SJCRH30 (cell line): ENCODE results near the gene KCNC3. TPM values are rescaled to one million over a fixed set of nuclear protein-coding genes. Genes with fewer than 3 reads are reported as not detected.
"Not testable (repeated sequence)": the region's sequence is repeated elsewhere in the genome, so short reads cannot be mapped to it uniquely, and the experiment has no call there.

ENCODE experiments used
- DNase-seq, 2 experiments: peaks; one replicate each; pipeline ENCODE4 v3.0.0-alpha.2; 2015 to 2020
- H3K27ac ChIP-seq: fragments of 250-450 bp; sonication (Bioruptor Pico); 2 replicates; pipeline ENCODE4 v1.5.1; 2020; ENCODE audit warnings: mild to moderate bottlenecking, moderate library complexity
- H3K27me3 ChIP-seq: fragments of 250-450 bp; sonication (Bioruptor Pico); 2 replicates; pipeline ENCODE4 v1.5.1; 2020; ENCODE audit warnings: mild to moderate bottlenecking, moderate library complexity
- H3K36me3 ChIP-seq: fragments of 250-450 bp; sonication (Bioruptor Pico); 2 replicates; pipeline ENCODE4 v1.5.1; 2020; ENCODE audit warnings: mild to moderate bottlenecking, moderate library complexity
- H3K4me1 ChIP-seq: fragments of 250-450 bp; sonication (Bioruptor Pico); 2 replicates; pipeline ENCODE4 v1.5.1; 2020; ENCODE audit warnings: mild to moderate bottlenecking, moderate library complexity
- H3K4me3 ChIP-seq: fragments of 250-450 bp; sonication (Bioruptor Pico); 2 replicates; pipeline ENCODE4 v1.5.1; 2020; ENCODE audit warnings: mild to moderate bottlenecking, moderate library complexity
- H3K9me3 ChIP-seq: fragments of 250-450 bp; sonication (Bioruptor Pico); replicated peaks from 2 replicates; pipeline ENCODE4 v1.5.1; 2020; ENCODE audit warnings: mild to moderate bottlenecking, moderate library complexity
- total RNA-seq: library from RNA; depleted of rRNA; stranded (reverse); fragments of >200 nt; shearing (Covaris generic); gene quantifications from 2 replicates; pipeline ENCODE4 v1.2.3, GENCODE V29; 2014

KCNC3 gene
- total RNA-seq, 1 experiment from 2014 or later = 1.2 TPM

DNA sequence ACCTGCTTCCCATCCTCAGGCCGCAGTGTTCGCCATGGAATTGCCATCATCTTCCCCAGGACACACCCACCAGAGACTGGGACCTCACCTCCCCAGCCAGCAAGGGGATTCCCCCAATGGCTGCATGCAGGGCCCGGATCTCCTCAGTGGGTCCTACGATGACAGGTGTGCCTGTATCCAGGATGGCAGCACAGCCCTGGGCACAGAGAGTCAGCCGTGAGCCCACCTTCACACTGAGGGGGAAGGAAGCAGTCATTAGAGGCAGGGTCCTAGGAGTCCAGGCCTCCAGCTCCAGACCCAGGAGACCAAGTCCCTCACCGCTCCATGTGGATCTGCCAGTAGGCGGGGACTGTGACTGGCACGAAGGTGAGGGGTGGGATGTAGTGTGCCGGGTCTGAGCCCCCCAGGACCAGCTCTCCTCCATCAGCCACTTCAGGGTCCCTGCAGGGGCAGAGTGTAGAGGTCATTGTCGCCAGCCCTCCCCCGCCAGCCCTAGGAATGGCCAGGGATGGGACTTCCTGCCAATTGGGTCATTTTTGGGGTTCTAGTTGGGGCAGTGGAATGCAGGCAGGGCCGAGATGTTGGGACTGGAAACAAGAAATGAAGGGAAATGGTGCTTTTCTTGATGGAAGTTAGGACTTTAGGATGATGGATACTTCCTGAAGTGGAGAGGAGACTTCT, 5.7 kb upstream of the KCNC3 start:
- H3K9me3 ChIP-seq = no peaks in the 10 kb centered on the region
- no peaks in the 10 kb centered on the region for H3K36me3 ChIP-seq
- no peaks in the 10 kb centered on the region for H3K4me1 ChIP-seq
- H3K27me3 ChIP-seq = no peaks in the 10 kb centered on the region
- H3K4me3 ChIP-seq = no peak overlapping the region
- no peak for DNase-seq
- H3K27ac ChIP-seq = no peak overlapping the region

DNA sequence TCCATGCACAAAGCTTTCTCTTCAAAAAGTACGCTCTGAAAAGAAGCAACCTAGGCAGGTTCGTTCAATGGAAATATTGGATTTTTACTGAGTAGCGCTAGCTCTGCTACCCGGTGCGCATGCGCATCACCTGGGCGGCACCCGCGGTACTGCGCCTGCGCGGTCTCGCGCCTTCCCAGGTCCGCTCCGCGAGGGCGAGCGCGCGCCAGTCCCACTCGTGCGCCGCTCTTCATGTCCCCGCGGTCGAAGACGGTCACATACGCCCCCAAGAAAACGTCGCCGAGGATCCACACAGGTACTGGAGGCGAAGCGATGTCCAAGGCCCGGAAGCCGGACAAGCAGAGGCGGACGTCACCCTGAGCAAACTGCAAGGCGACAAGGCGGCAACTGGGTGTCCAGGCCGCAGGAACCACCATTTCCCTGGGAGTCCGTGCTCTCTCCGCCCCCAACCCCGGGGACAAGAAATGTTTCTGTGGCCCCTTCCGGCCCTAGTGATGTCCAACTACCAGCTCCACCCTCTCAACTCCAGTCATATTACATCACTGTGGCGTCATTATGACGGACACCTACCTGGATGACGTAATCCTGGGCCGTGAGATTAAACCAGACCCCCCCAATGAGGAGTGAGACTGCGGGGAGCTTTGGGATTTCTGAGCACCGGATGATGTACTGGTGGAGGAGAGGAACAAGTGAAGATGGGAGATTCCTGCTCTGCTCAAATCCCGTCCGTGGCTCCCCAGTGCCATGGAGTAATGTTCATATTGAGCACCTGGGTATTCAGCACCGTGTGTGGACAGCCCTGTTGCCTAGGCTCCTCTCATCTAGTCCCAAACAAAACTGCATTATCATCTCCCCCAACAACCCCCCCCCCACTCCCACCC, 4.8 kb upstream of the KCNC3 start:
- peak in 1 of 2 experiments; percentile 54 for DNase-seq
- Histone ChIP-seq H3K4me3 (peak overlapping the region; percentile 51), H3K4me1 (no peaks in the 10 kb centered on the region), H3K9me3 (no peaks in the 10 kb centered on the region), H3K27ac (no peak overlapping the region; the same call in 1 of the 2 replicates), H3K27me3 (no peaks in the 10 kb centered on the region), H3K36me3 (no peaks in the 10 kb centered on the region)

DNA sequence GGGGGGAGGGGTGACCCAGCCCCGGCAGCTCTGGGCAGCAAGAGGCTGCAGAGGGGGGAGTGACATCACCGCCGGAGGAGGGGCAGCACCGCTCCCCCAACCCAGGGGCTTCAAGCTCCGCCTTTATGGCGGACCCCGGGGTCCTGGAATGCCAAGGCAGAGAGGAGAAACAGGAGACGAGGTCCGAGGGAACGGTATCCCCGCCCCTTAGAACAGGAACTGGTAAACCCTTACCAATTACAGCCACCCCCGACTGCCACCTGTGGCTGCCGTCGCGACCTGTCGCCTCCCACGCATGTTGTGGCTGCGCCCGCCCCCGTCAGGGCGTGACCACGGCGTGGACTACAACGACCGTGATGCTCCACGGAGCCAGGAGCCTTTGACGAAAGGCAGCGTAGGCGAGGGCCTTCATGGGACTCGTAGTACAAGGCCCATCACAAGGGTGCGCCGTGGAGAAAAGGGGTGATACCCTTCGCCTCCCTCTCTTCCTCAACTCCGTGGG, 4.1 kb upstream of the KCNC3 start:
- Histone ChIP-seq H3K9me3 (no peaks in the 10 kb centered on the region), H3K27me3 (no peaks in the 10 kb centered on the region), H3K4me3 (peak overlapping the region; percentile 51), H3K27ac (no peak overlapping the region; the same call in 1 of the 2 replicates), H3K4me1 (no peaks in the 10 kb centered on the region), H3K36me3 (no peaks in the 10 kb centered on the region)
- DNase-seq = peak; percentile 70 to 72

DNA sequence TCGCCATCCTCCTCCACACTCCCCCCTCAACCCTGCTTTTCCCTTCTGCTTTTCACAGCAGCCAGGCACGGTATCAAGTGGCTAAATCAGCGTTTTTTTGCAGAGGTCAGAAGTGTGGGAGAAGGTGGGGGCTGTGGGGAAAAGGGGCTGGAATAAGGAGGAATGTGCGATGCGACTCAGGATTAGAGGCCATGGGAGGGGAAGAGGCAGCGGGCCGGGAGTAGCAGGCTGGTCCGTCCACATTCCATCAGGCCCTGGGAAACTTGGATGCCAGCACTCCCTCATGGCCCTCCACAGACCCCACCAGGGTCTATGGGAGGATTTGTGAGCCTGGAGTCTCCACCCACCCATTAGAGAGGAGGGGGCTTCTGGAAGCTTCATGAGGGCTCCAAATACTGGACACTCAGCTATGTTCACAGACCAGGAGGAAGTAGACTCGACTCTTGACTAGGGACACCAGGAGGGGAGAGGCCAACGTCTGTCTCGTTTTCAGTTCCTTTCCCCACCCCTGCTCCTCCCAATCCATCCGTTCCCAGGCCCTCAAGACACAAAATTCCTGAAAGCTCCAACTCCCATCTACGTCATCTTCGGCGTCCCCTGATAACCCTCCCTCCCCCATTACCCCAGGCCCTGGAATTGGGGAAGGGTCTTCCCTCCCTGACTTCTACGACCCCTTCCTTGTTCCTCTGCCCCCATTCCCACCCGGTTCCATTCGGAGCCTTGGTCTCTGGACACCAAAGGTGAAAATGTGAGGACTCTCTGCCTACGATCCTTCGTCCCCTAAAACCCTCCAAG, 3.3 kb upstream of the KCNC3 start:
- H3K27me3 ChIP-seq = no peaks in the 10 kb centered on the region
- H3K36me3 ChIP-seq = no peaks in the 10 kb centered on the region
- H3K27ac ChIP-seq = no peak overlapping the region
- H3K9me3 ChIP-seq = no peaks in the 10 kb centered on the region
- H3K4me3 ChIP-seq = no peak overlapping the region
- DNase-seq = no peak
- no peaks in the 10 kb centered on the region for H3K4me1 ChIP-seq

DNA sequence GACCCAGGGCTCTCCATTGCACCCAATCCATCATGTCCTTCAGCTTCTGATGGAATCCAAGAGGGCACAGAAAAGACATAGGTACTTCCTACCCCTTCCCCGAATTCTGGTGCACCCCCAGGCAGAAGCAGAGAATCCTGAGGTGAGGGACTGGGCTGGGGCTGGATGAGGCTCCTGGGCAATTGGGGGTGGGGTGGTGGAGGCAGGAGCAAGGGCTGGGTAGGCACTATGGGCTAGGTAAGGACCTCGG, 2.7 kb upstream of the KCNC3 start:
- Histone ChIP-seq H3K4me3 (no peak overlapping the region), H3K27me3 (no peaks in the 10 kb centered on the region), H3K27ac (no peak overlapping the region), H3K36me3 (no peaks in the 10 kb centered on the region), H3K4me1 (no peaks in the 10 kb centered on the region), H3K9me3 (no peaks in the 10 kb centered on the region)
- DNase-seq = no peak

DNA sequence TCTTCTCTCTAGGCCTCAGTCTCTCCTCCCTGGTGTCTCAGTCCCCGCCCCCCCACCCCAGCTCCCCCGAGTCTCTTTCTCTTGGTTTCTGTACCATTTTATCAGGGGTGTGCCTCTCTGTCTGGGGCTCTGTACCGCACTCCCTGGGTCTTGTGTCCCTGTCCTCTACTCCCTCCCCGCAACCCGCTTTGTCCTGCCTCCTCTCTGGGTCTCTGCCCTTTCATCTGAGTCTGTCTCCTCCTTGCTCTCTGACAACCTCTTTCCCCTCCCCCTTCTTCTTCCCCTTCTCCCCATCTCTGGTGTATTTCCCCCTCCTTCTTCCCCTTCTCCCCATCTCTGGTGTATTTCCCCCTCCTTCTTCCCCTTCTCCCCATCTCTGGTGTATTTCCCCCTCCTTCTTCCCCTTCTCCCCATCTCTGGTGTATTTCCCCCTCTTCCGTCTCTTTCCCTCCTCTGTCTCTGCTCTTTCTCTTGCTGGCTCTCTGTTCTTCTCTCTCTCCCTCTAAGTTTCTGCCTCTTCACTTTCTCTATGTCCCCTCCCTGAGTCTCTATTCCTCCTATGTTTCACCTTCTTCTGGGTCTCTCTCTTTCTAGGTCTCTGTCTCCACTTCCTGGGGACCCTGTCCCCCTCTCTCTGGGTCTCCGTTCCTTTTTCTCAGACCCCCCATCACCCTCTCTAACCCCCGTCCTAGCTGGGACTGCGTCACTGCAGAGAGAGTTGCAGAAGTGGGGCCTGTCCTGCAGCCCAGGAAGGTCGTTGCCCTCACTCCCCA, 2.2 kb upstream of the KCNC3 start:
- H3K36me3 ChIP-seq = no peaks in the 10 kb centered on the region
- H3K27ac ChIP-seq = no peak overlapping the region
- no peaks in the 10 kb centered on the region for H3K27me3 ChIP-seq
- H3K4me1 ChIP-seq = no peaks in the 10 kb centered on the region
- H3K4me3 ChIP-seq = peak overlapping the region; percentile 52
- H3K9me3 ChIP-seq = no peaks in the 10 kb centered on the region
- DNase-seq = no peak

DNA sequence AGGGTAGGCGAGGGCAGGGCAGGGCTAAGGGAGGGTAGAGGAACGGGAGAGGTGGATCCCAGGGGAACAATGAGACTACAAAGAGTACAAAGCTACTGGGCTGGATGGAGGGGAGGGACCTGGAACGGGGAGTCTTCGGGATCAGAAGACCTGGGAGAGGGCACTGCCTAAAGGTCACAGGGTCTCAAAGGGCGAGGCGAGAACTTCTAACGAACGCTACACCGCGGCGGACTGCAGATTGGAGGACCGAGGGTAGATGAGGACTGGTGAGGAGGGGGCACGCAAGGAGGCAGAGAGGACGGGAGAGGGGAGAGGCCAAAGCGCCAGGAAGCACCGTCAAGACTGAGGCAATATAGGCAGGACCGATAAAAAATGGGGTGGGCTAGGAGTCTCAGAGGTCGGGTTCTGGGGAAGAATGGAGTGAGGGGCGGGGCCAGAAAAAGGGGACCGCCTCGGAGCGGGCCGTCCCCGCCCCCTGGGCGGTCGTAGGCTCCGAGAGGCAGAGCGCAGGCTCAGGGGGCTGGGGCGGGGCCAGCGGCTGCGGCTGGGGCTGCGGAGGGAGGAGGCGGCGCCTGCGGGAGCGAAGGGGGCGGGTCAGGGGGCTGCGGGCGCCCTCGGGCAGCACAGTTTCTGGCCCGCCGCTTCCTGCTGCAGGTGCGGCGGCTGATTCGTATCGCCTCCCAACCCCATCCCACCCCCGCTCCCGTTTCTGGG, 1.3 kb upstream of the KCNC3 start:
- peak; percentile 89 to 90 for DNase-seq
- H3K4me3 ChIP-seq = peak overlapping the region; percentile 52
- H3K36me3 ChIP-seq = no peaks in the 10 kb centered on the region
- H3K27me3 ChIP-seq = no peaks in the 10 kb centered on the region
- no peaks in the 10 kb centered on the region for H3K9me3 ChIP-seq
- peaks cover 4% of the 10 kb centered on the region; the same call in 1 of the 2 replicates for H3K4me1 ChIP-seq
- no peak overlapping the region for H3K27ac ChIP-seq

DNA sequence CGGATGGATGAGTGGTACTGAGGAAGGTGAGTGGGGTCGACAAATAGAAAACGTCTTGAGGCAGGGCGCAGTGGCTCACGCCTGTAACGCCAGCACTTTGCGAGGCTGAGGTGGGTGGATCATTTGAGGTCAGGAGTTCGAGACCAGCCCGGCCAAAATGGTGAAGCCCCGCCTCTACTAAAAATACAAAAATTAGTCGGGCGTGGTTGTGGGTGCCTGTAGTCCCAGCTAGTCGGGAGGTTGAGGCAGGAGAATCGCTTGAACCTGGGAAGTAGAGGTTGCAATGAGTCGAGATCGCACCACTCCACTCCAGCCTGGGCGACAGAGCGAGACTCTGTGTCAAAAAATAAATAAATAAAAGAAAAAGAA, 733 bp upstream of the KCNC3 start:
- H3K36me3 ChIP-seq, H3K27me3 ChIP-seq, DNase-seq, H3K9me3 ChIP-seq, H3K4me1 ChIP-seq: not testable (repeated sequence)
- Histone ChIP-seq H3K27ac (peak overlapping the region; percentile 27), H3K4me3 (peak overlapping the region; percentile 46)

DNA sequence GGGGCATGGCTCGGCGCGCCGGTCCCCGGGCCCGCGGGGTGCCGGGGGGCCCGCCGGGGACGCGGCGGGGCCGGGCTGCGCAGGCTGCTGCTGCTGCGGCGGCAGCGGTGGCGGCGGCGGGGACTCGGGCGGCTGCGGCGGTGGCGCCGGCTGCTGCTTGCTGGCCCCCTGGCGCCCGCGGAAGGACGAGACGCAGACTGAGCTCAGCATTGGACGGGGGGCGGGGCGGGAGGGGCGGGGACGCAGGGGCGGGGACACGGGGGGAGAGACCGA, 368 bp downstream of the KCNC3 start:
- DNase-seq = no peak
- Histone ChIP-seq H3K27me3 (no peaks in the 10 kb centered on the region), H3K4me3 (peak overlapping the region; percentile 57), H3K4me1 (peaks cover 9% of the 10 kb centered on the region; the same call in 1 of the 2 replicates), H3K36me3 (no peaks in the 10 kb centered on the region), H3K9me3 (no peaks in the 10 kb centered on the region), H3K27ac (no peak overlapping the region)

DNA sequence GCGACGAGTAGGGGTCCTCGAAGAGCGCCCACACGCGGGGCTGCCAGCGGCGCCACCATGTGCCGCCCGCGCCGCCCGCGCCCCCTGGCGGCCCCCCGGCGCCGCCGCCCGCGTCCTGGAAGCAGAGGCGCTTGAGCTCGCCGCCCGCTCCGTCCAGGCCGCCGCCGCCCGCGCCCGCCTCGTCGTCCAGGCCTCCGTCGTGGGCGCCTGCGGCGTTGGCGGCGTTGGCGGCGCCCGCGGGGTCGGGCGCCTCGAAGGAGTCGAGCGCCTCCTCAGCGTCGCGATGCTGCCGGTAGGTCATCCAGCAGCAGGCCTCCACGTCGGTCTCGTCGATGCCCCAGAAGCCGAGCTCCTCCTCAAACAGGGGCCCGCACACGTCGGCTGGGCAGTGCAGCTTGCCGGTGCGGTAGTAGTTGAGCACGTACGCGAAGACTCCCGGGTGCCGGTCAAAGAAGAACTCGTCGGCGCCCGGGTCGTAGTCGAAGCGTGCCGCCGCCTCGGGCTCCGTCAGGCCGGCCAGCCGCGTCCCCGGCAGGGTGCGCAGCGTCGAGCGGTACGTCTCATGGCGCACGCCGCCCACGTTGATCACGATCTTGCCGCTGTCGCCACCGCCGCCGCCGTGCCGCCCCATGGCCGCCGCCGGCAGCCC, 829 bp downstream of the KCNC3 start:
- H3K9me3 ChIP-seq = no peaks in the 10 kb centered on the region
- 0 out of 2 replicates have a peak, but pooled peaks cover 2% of the 10 kb centered on the region for H3K36me3 ChIP-seq
- peak overlapping the region; percentile 57 for H3K4me3 ChIP-seq
- H3K27ac ChIP-seq = no peak overlapping the region
- H3K27me3 ChIP-seq = no peaks in the 10 kb centered on the region
- peak in 1 of 2 experiments; percentile 36 for DNase-seq
- peaks cover 9% of the 10 kb centered on the region; the same call in 1 of the 2 replicates for H3K4me1 ChIP-seq

DNA sequence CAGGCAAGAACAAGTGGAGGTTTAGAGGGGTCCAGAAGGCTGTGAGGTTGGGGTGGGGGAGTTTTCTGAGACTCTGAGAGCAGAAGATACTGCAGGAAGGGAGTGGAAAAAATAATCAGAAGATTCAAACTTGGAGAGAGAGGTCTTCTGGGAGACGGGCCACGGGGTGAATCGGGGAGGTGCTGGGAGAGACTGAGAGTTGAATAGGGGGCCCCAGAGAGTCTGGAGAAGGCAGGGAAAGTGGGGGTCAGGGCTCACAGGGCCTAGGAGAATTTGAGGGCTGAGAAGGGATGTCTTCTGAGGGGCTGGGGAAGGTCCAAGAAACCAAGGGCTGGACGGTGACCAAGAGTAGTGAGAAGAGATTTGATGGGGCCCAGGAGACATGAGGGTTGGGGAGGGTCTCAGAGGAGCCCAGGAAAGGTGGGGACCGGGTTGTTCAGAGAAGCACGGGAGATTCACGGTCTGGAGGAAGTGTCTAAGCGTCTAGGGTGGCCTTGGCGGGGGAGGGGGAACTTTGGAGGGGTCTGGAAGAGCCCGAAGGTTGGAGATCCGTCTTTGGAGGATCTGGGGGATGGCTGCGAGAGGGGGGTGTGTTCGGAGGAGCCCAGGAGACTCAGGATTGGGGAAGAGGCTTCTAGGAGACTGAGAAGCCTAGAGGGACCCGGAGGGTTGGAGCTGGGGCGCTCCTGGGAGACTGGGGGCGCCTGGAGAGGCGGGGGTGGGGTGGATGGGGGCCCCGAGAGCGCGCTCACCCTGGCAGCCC, 1.5 kb downstream of the KCNC3 start:
- Histone ChIP-seq H3K27me3 (no peaks in the 10 kb centered on the region), H3K27ac (no peak overlapping the region), H3K36me3 (0 out of 2 replicates have a peak, but pooled peaks cover 2% of the 10 kb centered on the region), H3K4me3 (no peak overlapping the region), H3K9me3 (no peaks in the 10 kb centered on the region), H3K4me1 (peaks cover 9% of the 10 kb centered on the region; the same call in 1 of the 2 replicates)
- DNase-seq = no peak

DNA sequence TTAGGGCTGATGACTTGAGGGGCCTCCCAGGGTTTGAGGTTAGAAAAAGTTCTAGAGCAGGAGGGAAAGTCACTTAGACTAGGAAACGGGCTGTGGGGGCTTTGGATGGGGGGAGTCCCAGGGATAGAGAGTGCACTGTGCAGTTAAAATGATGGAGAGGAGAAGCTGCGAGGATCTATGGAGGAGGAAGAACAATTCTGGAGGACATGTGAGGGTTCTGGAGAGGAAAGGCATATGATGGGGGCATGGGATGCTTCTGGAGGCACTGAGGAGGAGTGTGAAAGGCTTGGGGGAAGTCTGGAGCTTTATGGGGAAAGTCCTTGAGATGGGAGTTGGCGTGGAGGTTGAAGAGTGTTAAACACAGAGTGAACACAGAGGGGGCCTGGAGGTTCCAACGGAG, 2.2 kb downstream of the KCNC3 start:
- peaks cover 9% of the 10 kb centered on the region; the same call in 1 of the 2 replicates for H3K4me1 ChIP-seq
- no peaks in the 10 kb centered on the region for H3K27me3 ChIP-seq
- no peak for DNase-seq
- no peaks in the 10 kb centered on the region for H3K9me3 ChIP-seq
- no peak overlapping the region for H3K27ac ChIP-seq
- 0 out of 2 replicates have a peak, but pooled peaks cover 2% of the 10 kb centered on the region for H3K36me3 ChIP-seq
- no peak overlapping the region for H3K4me3 ChIP-seq

DNA sequence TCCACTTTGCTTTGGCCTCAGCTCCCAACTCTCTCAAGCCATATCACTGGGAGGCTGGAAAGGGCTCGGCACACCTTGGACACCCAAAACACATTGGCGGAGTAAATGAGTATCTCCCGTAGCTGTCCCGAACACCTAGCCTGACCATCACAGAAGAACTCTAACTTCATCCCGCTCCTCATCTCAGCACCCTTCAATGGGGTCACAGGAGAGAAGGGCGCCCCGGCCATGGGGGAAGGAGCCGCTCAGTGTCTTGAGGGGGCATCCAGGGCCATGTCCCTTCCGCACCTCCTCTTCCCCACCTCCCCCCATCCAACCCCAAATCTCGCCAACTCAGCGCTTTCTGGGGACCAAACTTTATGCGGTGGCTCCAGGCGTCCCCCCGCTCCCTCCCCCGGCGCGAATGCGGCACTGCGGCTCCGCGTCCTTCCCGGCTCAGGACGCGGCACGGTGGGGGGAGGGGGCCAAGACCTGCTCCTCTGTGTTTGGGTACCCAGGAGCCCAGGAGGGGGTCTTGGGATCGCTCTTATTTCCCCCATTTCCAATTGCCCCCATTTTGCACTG, 3.0 kb downstream of the KCNC3 start:
- no peak overlapping the region for H3K27ac ChIP-seq
- no peak overlapping the region for H3K4me3 ChIP-seq
- no peaks in the 10 kb centered on the region for H3K27me3 ChIP-seq
- no peak for DNase-seq
- H3K4me1 ChIP-seq = peaks cover 9% of the 10 kb centered on the region; the same call in 1 of the 2 replicates
- H3K36me3 ChIP-seq = 0 out of 2 replicates have a peak, but pooled peaks cover 2% of the 10 kb centered on the region
- no peaks in the 10 kb centered on the region for H3K9me3 ChIP-seq
